GM11168 (cell line): ENCODE results near the gene PRG3.
"Not testable (repeated sequence)": the region's sequence is repeated elsewhere in the genome, so short reads cannot be mapped to it uniquely, and the experiment has no call there.

Experiments used
- in situ Hi-C: fragments of 300-500 bp; cut with MboI; formaldehyde crosslinking; loops from one replicate; pipeline ENCODE4 v1.12.0; 2022; ENCODE audit warnings: low sequenced_read_pairs; ENCODE audit not compliant: unreplicated experiment

PRG3 gene

DNA sequence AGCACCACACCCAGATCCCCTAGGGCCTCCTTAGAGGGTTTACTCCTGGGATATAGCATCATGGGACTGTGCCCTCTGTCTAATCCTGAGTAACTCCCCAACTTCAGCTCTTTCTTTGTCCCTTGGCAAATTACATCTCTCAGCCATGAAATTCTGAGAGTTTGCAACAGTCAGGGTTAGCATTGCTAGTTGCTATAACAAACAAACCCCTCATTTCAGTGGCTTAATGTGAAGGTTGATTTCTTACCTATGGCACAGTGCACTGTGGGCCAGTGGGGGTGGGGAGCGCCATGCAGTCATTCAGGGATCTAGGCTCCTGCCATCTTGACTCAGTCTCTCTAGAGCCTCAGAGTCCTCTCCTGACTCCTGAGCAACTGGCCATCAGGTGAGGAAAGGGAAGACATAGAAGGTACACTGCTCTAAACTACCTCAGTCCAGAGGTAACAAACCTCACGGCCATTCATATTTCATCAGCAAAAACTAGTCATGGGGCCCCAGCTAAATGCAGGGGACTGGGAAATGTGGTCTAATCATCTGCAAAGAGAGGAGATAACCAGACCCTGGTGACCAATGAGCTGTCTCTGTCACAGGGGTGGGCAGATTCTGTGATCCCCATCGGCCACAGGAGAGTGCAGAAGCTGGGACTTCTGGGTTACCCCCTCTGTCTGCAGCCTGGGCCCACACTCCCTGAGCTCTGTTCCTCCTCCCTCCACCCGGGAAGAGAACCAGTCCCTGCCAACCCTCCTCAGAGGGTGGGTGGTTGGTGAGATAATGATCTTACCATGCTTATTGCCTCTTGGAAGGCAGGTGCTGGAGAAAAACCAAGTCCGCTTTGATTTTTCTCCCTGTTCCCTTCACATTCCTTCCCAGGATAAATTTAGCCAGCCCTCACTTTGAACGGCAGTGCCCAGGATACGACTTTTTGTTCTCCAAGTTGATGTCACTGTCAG is 17.5 kb downstream of the PRG3 start:
- in situ Hi-C loops: no loop called here

- in situ Hi-C loops: no loop called here
Measured at GRCh38 chr11:57361926-57362325, 19.0 kb downstream of the PRG3 start.

- in situ Hi-C loops: not testable (repeated sequence)
Measured at GRCh38 chr11:57361420-57361819, 19.5 kb downstream of the PRG3 start.

GRCh38 chr11:57360991-57361390 is 20.0 kb downstream of the PRG3 start:
- in situ Hi-C loops: no loop called here

DNA sequence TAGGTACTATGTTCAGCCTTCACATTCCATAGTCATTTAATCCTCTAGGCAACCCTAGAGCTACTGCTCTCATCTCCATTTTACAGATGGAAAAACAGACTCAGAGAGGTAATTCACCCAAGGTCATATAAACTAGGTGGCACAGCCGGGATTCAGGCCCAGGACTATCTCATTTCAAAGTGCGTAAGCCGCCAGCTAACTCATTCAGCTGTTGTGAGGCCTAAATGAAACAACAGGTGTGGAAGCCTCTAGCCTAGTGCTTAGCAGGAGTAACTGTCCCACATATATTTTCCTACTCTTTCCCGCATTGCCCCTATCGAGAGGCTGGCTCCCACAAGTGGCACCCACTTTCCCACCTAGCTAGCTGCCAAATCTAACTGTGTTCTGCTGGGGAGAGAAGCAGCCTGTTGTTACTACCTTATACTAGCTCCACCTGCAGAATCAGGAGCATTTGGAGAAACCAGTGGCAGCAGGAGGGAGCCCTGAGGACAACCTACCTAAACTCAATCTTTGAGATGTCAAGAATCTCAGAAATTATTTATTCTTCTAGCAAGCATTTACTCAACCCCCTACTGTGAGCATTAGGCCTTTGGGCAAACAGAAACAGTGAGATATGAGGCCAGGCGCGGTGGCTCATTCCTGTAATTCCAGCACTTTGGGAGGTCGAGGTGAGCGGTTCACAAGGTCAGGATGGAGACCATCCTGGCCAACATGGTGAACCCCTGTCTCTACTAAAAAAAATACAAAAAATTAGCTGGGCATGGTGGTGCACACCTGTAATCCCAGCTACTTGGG is 20.9 kb downstream of the PRG3 start:
- in situ Hi-C loops: no loop called here

GRCh38 chr11:57359396-57359795 is 21.6 kb downstream of the PRG3 start:
- in situ Hi-C loops: no loop called here

- in situ Hi-C loops: no loop called here
Measured at GRCh38 chr11:57358991-57359390, 22.0 kb downstream of the PRG3 start.

- in situ Hi-C loops: no loop called here
Measured at GRCh38 chr11:57358543-57358961, 22.4 kb downstream of the PRG3 start.

DNA sequence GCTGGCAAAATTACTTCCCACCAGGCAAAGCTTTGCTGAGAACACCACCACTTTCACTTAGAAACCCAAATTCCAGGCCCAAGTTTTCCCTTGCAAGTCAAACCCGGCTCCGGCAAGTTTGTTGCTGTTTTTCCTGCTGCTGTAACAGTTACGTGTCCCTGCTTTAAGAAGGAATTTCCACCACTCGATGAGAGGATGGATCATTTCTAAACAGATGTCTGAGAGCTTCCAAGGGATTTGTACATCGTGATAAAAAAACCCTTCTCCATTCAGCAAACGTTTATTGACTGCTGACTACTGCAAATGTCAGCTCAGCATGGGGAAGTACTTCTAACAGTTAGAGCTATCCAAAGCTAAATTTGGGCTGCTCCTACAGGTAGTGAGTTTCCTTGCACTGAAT is 23.1 kb downstream of the PRG3 start:
- in situ Hi-C loops: no loop called here

GRCh38 chr11:57357310-57357709 is 23.6 kb downstream of the PRG3 start:
- in situ Hi-C loops: no loop called here

DNA sequence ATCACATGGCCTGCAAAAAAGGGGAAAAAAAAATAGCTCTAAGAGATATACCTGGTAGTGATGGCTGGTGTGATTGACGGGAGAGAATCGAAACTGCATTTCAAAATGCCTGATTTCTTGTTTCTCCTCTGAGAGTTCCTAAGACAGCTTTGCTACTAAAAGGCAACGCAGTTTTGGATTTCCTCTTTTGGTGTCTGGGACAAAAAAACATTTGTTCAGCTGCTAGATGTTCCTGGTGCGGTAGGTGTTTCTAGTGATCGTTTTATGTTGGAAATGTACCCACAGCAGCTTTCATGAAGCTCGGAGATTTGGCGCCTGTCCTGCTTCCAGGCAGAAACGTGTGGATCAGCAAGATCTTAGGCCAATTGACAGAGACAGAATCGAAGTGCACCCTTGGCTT is 24.7 kb downstream of the PRG3 start:
- in situ Hi-C loops: no loop called here

DNA sequence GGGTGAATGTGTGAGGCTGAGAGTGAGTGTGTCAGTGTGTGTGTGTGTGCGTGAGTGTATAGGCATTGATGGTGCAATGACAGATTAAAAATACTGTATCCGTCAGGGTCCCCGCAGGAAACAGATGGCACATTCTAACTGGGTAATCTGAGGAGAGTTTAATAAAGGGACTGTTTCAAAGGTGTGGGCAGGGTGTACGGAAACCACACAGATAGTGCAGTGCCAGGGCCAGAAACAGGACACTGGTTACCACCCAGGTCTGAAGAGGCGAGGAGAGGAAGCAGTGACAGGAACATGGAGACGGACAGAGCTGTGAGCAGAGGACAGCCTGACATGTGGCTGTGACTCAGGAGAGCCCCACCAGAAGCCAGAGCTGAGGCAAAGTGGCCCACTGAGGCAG is 26.3 kb downstream of the PRG3 start:
- in situ Hi-C loops: no loop called here

DNA sequence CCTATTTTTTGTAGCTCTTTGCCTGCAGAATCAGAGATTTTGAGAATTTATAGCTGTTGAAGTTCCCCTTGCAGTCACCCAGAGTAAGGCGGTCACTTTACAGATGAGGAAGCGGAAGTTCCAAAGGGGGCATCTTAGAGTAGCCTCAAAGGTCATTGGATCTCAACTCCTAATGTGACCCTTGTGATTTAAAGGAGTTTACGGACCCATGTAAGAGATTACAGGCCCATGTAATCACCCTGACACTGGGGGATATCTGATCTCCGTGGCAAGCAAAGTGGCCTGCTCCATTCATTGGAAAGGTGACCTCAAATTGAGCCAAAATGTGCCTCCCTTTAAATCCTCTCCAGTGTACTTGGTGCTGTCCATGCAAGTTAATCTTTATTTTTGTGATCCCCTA is 27.1 kb downstream of the PRG3 start:
- in situ Hi-C loops: no loop called here

DNA sequence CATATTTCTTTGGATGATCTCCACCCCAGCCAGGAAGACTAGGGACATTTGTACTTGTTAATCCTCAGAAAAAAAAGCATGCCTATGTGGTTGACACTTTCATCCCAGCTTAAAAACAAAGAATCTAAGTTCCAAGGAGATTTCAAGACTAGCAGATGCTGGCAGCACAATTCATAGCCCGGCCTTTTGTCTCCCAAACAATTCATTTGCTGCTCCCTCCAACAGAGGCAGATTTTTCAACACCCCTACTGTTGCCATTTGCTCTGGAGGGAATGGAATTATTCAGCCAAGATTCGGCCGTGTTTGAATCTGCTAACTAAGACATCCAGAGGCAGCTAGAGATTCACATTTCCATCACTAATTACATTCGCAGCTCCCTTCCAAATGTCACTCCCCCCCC is 27.5 kb downstream of the PRG3 start:
- in situ Hi-C loops: no loop called here

DNA sequence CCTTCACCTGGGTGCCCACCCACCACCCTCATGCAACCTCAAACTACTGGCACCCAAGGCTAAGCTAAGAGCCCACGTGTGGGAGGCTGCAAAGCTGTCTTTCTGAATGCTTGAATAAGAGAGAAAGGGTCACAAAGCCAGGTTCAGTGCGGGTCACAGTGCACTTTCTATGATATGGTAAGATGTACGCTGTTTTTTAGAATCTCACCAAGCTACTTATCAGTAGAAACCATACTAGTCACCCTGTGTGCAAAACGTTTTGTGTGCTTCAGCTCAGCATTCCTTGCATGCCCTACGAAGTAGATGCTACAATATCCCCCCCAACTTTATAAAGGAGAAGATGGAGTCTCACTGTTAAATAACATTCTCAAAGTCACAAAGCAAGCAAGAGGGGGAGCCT is 27.9 kb downstream of the PRG3 start:
- in situ Hi-C loops: no loop called here

GRCh38 chr11:57349491-57350274 is 31.3 kb downstream of the PRG3 start:
- in situ Hi-C loops: no loop called here

DNA sequence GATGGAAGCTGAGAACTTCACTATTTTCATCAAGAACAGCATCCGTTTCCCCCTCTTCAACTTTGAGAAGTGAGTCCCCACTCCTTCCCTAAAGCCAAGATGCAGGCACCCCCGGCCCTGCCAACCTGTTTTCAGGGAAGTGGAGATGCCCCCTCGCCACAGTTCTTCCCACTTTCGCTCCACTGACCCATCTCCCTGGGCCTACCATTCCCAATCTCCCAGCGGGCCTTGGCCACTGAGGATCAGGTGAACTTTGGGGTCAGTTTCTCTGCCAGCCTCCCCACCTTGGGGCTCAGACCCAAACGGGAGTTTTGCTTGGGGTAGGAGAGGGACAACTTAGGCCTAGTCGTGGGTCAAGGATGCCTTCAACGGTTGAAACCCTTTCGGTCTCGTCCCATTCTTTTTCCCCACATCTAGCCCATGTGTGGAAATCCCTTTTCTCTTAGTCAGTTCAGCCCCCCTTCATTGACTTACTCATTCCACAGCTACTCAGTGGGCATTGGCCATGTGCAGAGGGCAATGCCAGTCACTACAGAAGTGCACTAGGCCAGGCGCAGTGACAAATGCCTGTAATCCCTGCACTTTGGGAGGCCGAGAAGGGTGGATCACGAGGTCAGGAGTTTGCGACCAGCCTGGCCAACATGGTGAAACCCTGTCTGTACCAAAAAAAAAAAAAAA is 32.2 kb downstream of the PRG3 start:
- in situ Hi-C loops: no loop called here

DNA sequence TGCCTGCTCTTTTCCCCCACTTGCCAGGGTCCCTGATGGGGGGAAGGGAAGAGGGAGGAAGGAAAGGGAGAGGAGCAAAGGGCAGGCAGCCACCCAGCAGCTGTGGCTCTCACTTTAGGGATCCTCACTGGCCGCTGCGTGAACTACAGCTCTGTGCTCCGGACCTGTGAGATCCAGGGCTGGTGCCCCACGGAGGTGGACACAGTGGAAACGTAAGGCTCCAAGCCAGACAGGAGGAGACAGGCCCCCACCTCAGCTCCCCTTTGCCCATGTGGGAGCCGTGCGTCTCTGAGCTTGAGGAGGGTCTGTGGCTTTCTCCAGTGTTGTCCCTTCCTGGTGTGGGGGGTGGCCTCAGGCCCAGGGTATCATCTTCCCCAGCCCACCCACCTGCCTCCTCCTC is 32.9 kb downstream of the PRG3 start:
- in situ Hi-C loops: no loop called here

GRCh38 chr11:57347336-57347735 is 33.6 kb downstream of the PRG3 start:
- in situ Hi-C loops: no loop called here

DNA sequence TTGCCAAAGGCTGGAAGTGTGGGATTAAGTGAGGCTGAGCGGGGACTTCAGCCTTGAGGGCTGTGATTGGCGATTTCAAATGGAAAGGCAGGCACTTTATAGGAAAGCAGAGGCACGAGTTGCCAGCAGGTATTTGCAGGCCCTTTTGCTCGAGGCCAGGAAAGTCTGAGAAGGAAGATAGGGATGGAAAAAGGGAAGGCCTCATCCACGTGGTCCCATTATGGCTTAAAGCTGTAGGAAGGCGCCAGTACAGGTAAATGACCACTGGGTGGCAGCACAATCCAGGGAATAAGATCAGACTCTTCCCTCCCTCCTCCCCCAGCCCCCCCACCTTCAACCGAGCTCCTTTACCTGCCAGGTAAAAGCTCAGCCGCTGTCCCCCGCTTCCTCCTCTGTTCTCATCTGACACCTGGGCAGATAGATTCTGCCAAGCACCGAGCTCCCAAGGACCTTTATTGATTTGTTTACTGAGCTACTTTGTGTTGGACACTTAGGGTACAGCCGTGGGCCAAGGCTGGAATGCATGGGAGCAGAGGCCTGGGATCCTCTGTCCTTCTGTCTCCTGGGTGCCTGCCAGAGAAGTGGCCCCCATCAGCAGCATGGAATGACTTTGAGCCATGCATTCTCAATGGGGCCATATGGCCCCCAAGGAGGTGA is 35.3 kb downstream of the PRG3 start:
- in situ Hi-C loops: no loop called here
